HL-60/S4 treated with retinoic acid at 250 ng/mL for 4 days and 3 days (cell line): Measurements from ENCODE around the gene PALM2AKAP2.

Experiments
- in situ Hi-C: fragments of 300-500 bp; cut with MboI; formaldehyde crosslinking; loops from 2 replicates; pipeline ENCODE4 v1.7.0; 2022; ENCODE audit warnings: low sequenced_read_pairs

The PALM2AKAP2 gene

DNA sequence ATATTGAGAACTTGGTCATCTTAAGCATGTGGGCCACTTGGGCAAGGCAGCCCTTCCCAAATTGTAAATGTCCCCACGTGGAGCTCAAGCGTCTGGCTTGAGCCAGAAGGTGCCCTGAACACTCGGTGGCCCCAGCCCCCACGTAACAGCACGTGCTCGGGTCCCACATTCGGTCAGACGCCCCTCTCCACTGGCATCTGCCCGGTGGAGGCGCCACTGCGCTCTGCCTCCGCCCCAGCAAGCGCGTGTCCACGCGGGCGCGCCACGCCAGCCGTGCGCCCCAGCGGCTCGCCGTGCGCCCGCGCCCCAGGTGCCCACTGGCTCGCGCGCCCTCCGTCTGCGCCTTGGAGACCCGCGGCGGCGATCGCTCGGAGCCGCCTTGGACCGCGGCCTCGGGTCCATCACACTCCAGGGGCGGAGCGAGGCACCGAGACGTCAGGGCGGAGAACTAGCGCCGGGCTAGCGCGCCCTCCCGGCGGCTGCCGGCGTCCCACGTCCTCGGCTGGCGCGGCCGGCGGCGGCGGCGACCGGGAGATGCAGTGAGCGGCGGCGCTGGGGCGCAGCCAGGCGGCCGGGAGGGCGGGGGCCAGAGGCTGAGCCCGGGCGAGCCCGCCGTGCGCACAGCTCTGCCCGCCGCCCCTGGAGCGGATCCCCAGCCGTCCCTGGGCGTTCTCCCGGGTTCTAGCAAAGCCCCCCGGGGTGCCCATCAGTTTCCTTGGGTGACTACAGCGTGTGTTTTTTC is at the start of gene PALM2AKAP2:
PALM2AKAP2 (plus strand) TSS at position 488 of the 742 bp plus-strand sequence. CDS start 291 bp downstream, outside the sequence.
- in situ Hi-C loops, result no loop called here

DNA sequence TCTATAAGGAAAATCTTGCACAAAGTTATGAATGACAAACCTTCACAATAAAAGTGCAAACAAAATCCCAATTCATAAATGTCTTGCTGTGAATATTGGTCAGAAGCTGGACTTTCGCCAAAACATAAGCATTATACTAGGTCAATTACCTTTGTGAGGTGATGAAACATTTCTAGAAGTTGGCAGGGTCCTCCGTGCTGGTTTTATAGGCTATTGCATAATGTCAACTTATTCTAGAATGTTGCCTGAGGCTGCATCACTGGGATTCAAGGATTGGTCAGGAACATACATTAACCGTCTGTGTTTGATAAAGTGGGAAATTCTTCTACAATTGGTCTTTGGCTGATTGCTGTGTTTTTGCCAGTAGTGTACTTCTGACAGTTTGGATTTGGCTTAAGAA is 49.8 kb upstream of the PALM2AKAP2 start:
- in situ Hi-C loops, result no loop called here

GRCh38 chr9:109733690-109734089 is 46.3 kb upstream of the PALM2AKAP2 start:
- in situ Hi-C loops, result no loop called here

DNA sequence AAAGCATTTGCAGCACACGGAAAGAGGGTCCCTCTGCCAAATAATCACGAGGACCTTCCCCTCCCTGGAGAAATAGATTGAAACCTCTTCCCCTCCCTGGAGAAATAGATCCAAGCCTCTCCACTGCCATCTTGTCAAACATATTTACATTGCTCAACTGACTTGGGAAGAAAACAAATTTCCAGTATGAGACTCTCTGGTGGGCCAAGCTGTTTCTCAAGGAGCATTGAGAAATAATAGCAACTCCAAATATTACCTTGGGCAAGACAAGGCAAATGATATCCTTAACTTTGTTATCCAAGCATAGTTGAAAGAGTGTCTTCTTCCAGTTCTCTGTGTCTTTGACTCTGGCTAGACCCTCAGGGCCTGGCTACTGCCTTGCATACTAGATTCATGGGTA is 45.2 kb upstream of the PALM2AKAP2 start:
- in situ Hi-C loops, result no loop called here

- in situ Hi-C loops, result no loop called here
Observed at GRCh38 chr9:109735801-109736200, 44.2 kb upstream of the PALM2AKAP2 start.

DNA sequence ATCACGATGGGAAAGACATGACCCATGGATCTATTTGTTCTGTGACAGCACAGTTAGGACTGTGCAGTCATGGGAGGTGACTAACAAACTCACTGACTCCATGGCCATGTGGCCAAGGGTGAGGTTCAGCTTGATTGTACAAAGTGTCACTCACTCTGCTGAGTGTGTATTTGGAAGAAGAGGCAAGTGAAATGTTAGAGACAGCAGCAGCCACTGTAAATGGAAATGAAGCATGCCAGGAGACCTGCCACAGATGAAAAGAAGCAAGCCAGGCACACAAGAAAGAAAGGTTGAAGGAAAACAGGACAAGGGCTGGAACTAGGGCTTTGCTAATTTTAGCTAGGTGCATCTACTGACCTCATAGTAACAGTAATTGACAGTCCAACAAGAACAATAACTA is 42.7 kb upstream of the PALM2AKAP2 start:
- in situ Hi-C loops, result no loop called here

DNA sequence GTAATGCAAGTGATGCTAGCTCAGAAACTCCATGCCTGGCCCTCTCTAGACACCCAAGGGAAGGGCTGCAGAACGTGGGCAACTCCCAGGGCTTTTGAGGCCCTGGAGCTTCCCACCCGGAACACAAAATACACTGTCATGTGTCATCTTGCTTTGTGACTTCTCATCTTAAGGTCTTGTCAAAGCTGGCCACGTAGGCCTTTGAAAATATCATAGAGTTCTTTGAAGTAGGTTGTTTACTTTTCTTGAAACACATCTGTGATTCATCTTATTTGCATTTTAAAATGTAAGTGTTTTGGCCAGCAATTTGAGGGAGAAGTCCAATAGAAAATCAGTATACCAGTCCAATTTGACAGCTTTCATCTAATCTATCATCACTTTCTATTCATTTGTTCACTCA is 40.2 kb upstream of the PALM2AKAP2 start:
- in situ Hi-C loops, result no loop called here

DNA sequence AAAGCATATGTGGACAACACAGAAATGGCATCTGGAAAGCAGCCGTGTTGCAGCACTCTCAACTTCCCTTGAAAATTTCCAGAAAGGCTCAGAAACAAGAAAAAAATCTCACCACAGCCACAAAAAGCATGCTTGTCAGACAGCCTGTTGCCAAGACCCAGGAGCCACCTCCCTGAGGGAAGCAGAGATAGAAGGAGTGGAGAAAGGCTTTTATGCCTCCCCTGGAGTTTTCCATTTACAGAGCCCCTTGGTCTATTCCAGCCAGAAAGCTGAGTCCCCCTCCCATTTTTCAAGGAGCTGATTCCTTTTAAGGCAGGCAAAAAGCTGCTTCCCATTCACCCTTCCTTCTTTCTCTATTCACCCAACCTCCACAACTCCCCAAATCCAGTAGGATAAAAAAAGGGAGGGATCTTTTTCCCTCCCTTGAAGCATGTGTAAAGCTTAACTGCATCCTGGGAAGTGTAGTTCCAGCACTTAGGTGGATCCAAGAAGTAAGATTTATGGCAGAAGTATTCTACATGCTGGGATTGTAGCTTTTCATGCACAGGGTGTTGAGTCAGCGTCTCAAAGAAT is 37.1 kb upstream of the PALM2AKAP2 start:
- in situ Hi-C loops, result no loop called here

DNA sequence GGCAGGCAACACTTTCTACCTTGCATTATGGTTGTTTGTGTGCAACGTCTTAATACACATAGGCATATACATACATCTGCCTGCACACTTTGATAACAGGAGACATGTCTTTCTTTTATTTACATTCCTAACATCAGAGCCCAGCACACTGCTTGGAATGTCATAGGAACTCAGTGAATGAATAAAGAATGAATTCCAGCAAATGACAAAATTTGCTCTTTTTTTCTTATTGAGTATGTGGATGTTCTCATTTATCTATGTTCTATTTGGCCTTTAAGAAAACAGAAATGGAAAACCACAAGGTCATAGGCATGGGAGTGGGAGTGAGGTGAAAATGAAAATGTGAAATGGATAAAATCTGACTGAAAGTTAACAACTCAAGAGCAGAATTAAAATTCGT is 36.3 kb upstream of the PALM2AKAP2 start:
- in situ Hi-C loops, result no loop called here

DNA sequence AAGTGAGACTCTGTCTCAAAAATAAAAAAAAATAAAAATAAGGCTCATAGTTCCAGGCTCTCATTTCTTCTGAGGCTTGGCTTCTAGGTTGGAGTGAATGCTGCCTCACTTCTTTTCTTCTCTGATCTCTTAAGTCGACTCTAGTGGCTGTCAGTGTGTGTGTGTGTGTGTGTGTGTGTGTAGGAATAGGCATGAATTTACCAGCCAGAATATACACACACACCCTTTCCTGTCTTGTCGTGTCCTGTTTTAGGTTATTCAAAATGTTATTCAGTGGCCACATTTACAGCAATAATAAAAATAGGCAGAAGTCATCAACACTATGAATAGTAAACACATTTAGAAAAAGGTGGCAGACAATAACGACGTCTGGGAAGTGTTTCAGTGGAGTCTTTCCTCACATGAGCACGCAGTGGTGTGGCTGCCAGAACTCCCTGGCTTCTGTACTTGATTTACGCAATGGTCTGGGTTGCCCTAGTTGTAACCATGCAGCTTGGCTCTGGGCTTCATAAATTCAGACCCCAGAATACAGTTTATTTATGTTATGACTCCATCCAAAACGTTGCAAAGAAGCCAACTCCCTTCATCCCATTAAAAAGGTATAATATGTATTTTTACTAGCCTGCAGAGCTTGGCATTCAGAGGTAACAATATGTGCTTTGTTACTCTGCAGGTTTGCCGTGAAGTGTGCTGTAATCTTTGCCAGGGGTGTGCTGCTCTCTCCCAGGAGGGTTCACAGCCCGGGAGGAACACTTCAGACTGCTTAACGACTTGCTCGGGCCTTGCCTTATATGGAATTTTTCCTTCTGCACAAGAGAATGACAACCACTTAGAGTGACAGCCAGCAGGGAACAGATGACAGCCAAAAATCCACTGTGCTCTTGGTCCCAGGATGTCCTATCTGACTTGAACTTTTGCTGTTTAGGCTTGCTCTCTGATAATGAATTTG is 34.4 kb upstream of the PALM2AKAP2 start:
- in situ Hi-C loops, result no loop called here

DNA sequence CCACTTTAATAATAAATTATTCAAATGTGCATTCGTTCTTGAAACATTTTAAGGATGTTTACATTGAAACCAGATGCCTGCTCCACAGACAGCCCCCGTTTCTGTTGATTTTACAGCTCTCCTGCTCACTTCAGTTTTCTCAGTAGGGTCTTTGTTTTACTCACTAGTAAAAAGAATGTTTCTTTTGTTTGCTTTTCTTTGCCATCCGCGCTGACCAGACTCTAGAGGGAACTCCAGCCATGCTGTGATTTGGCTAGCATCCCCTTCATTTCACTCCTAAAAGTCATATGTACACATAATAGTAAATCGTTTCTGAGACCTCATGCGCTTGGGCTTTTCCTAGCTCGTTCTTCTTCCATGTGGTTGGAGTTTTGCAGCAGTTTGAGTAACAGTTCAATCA is 28.7 kb upstream of the PALM2AKAP2 start:
- in situ Hi-C loops, result no loop called here

DNA sequence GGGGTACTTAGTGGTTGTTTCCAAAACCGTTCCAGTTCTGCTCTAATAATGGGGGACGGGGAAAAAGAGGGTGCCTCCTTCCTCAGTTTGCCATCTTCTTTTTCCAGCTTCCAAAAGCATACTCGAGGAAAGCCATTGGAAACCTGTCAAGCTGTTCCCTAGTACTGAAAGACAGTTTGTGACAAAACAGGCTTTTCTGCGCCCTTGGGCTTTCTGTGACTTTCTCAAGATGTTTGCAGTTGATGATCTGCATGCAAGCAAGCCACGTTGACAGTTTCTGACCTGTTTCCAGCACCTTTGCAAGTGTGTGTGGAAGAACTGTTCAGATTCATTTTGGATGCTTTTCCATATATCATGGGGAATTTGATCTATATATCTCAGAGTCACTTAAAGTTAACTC is 26.7 kb upstream of the PALM2AKAP2 start:
- in situ Hi-C loops, result no loop called here

DNA sequence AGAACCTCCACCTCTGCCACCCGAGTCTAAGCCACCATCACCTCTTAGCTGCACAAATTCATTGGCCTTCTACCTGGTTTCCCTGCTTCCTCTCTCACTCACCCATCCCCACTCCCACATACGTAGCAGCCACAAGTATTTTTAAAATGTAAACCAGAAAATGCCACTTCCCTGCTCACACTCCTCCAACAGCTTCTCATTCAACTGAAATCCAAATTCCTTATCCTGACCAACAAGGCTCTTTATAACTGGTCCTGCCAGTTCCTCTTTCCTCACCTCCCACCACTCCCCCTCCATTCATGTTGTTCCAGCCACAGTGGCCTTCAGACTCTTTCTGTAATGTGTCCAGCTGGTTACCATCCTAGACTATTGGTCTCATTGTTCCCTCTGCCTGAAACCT is 25.0 kb upstream of the PALM2AKAP2 start:
- in situ Hi-C loops, result no loop called here

- in situ Hi-C loops, result no loop called here
Observed at GRCh38 chr9:109759589-109759988, 20.4 kb upstream of the PALM2AKAP2 start.

DNA sequence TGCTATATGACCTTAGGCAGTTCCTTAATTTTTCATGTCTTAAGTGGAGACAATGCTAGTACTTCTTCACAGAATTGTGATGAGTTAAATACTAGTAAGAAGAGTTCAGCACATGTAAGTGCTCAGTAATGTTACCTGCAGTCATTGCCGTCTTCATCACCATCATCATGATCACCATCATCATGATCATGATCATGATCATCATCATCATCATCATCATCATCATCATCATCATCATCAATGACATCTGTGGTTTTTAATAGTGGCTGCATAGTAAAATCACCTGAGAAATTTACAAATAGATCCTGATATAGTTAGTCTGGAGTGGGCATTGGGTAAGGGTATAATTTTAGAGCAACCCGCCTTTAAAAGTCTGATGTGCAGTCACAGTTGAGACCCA is 14.7 kb upstream of the PALM2AKAP2 start:
- in situ Hi-C loops, result no loop called here

- in situ Hi-C loops, result no loop called here
Observed at GRCh38 chr9:109765830-109766229, 14.2 kb upstream of the PALM2AKAP2 start.

- in situ Hi-C loops, result no loop called here
Observed at GRCh38 chr9:109766351-109766750, 13.6 kb upstream of the PALM2AKAP2 start.

- in situ Hi-C loops, result no loop called here
Observed at GRCh38 chr9:109767404-109767803, 12.6 kb upstream of the PALM2AKAP2 start.

DNA sequence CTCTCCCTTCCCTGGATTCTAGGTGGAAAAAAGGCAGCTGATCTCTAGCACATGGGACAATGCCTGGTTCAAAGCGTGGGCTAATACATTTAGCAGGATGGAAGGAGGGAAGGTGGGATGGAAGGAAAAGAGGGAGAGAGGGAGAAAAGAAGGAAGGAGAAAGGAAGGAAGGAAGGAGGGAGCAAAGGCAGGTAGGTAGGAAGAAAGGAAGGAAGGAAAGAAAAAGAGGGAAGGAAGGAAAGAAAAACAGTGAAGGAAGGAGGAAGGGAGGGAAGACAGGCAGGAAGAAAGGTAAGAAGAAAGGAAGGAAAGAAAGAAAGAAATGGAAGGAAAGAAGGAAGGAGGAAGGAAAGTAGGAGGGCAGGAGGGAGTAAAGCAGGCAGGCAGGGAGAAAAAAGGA is 12.2 kb upstream of the PALM2AKAP2 start:
- in situ Hi-C loops, result no loop called here

DNA sequence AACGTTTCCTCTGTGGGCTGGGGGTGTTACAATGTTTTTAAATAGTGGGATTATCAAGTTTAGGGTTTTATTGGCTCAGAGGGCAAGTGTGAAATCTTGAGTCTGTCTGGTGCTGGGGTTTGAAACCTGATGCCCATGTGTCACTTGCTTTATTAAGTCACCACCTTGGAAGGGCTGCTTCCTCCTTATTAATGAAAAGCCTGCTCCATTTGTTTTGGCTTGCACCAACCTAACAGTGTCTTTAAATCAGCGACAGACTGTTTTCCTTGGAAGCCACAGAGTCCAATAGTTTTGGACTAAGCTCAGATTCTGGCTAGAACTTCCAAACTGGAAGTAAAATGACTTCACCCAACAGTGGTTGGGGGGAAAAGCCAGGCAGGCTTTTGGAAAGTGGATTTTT is 10.7 kb upstream of the PALM2AKAP2 start:
- in situ Hi-C loops, result no loop called here

DNA sequence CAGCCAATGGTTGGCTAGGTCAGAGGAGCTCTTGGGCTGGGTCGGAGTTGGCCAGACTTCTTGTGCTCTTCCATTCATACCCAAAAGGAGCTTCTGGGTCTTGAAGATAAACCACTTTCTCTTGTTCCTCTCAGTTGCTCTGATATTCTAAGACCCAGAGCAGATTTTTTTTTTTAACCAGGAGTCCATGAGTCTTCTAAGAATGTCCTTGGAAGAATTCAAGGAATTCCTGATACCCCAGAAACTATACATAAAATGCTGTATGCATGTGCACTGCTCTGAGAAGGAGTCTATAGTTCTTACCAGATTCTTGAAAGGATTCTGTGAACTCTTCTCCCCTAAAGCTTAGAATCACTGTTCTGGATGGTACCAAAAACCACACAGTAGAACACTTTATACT is 9.9 kb upstream of the PALM2AKAP2 start:
- in situ Hi-C loops, result no loop called here

DNA sequence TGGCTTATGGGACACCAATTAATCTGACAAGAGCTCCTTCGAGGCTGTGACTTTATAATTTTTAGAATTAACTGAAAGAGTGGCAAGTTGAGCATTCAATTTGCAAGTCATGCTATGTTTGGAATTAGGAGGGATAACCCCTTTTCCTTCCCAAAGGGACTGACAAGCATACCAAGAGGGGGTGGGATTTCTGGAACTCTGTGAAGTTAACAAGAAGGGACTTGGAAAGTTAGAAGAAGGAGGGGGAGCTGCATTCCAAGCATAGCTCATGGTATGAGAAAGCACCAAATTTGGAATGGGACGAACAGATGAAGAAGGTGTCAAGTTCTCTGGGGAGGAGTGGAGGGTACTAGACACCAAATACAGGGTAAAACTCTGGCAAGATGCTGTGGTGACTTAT is 8.9 kb upstream of the PALM2AKAP2 start:
- in situ Hi-C loops, result no loop called here
